ENCODE results near the gene LMX1B.

DNA sequence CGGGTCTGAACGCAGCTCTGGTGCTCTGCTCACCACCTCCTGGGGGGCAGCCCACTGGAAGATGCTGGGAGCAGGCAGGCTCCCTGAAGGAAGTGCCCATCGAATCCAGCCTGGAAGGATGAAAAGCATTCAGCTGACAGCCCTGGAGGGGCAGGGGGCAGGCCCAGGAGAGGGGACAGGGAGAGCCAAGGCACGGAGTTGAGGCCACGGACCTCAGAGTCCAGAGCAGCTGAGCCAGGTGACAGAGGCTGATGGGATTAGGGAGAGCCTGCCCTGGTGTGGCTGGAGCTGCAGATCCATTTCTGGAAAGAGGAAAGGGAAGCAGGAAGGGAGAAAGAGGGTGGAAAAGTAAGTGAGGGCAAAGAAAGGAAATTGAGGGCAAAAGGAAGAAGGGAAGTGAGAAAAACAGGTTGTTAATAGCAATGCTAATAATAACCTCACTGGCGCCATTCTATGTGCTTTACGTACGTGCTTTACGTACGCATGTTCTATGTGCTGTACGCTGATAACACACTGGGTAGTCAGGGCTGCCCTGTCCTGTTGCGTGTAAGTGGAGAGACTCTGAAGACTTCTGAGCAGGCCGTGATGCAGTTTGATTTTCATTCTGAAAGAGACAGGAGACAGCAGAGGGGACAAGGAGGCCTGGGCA, 52.6 kb downstream of the LMX1B start:
- TF ChIP-seq, protein P1, sequence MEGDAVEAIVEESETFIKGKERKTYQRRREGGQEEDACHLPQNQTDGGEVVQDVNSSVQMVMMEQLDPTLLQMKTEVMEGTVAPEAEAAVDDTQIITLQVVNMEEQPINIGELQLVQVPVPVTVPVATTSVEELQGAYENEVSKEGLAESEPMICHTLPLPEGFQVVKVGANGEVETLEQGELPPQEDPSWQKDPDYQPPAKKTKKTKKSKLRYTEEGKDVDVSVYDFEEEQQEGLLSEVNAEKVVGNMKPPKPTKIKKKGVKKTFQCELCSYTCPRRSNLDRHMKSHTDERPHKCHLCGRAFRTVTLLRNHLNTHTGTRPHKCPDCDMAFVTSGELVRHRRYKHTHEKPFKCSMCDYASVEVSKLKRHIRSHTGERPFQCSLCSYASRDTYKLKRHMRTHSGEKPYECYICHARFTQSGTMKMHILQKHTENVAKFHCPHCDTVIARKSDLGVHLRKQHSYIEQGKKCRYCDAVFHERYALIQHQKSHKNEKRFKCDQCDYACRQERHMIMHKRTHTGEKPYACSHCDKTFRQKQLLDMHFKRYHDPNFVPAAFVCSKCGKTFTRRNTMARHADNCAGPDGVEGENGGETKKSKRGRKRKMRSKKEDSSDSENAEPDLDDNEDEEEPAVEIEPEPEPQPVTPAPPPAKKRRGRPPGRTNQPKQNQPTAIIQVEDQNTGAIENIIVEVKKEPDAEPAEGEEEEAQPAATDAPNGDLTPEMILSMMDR (IDR thresholded peaks at IDR 0.05): no peak
- TF ChIP-seq, protein P2, sequence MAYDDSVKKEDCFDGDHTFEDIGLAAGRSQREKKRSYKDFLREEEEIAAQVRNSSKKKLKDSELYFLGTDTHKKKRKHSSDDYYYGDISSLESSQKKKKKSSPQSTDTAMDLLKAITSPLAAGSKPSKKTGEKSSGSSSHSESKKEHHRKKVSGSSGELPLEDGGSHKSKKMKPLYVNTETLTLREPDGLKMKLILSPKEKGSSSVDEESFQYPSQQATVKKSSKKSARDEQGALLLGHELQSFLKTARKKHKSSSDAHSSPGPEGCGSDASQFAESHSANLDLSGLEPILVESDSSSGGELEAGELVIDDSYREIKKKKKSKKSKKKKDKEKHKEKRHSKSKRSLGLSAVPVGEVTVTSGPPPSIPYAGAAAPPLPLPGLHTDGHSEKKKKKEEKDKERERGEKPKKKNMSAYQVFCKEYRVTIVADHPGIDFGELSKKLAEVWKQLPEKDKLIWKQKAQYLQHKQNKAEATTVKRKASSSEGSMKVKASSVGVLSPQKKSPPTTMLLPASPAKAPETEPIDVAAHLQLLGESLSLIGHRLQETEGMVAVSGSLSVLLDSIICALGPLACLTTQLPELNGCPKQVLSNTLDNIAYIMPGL (CRISPR knock-in tag; IDR thresholded peaks at IDR 0.05): no peak
- TF ChIP-seq, protein P3, sequence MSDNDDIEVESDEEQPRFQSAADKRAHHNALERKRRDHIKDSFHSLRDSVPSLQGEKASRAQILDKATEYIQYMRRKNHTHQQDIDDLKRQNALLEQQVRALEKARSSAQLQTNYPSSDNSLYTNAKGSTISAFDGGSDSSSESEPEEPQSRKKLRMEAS (CRISPR knock-in tag; IDR thresholded peaks at IDR 0.05): no peak
- TF ChIP-seq RELA (CRISPR knock-in tag; IDR thresholded peaks at IDR 0.05; ENCODE audit: borderline replicate concordance) (no peak), NR1H2 (CRISPR knock-in tag; IDR thresholded peaks at IDR 0.05) (no peak)
- TF ChIP-seq, protein P4, sequence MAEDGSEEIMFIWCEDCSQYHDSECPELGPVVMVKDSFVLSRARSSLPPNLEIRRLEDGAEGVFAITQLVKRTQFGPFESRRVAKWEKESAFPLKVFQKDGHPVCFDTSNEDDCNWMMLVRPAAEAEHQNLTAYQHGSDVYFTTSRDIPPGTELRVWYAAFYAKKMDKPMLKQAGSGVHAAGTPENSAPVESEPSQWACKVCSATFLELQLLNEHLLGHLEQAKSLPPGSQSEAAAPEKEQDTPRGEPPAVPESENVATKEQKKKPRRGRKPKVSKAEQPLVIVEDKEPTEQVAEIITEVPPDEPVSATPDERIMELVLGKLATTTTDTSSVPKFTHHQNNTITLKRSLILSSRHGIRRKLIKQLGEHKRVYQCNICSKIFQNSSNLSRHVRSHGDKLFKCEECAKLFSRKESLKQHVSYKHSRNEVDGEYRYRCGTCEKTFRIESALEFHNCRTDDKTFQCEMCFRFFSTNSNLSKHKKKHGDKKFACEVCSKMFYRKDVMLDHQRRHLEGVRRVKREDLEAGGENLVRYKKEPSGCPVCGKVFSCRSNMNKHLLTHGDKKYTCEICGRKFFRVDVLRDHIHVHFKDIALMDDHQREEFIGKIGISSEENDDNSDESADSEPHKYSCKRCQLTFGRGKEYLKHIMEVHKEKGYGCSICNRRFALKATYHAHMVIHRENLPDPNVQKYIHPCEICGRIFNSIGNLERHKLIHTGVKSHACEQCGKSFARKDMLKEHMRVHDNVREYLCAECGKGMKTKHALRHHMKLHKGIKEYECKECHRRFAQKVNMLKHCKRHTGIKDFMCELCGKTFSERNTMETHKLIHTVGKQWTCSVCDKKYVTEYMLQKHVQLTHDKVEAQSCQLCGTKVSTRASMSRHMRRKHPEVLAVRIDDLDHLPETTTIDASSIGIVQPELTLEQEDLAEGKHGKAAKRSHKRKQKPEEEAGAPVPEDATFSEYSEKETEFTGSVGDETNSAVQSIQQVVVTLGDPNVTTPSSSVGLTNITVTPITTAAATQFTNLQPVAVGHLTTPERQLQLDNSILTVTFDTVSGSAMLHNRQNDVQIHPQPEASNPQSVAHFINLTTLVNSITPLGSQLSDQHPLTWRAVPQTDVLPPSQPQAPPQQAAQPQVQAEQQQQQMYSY (CRISPR knock-in tag; IDR thresholded peaks at IDR 0.05): no peak

Measured in WTC11 (cell line).